LNCAP (cell line): Measurements from ENCODE around the gene SRGAP3.

ENCODE experiments used
- TF ChIP-seq, protein P1 (sequence below): fragments of 450-650 bp; IDR thresholded peaks from 2 replicates; pipeline ENCODE4 v1.5.1; 2017; ENCODE audit warnings: mild to moderate bottlenecking

Gene SRGAP3

DNA sequence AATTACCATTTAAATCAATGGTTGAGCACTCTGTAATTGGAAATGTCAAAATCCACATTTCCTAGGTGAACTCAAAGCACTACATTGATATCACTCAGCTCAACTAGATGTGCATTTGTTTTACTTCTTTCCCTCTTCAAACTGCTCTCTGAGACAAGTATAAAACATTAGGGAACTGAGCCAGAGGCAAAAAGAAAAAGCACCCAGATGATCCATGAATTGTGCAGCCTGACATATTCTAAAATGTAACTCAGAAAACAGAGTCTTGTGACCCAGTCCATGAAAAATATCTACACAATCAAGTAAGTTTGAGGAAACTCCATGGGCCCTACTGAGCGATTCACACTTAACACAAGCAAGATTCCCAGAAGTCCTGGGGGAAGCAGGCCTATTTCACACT lies 9.8 kb downstream of the SRGAP3 start:
- TF ChIP-seq, protein P1, sequence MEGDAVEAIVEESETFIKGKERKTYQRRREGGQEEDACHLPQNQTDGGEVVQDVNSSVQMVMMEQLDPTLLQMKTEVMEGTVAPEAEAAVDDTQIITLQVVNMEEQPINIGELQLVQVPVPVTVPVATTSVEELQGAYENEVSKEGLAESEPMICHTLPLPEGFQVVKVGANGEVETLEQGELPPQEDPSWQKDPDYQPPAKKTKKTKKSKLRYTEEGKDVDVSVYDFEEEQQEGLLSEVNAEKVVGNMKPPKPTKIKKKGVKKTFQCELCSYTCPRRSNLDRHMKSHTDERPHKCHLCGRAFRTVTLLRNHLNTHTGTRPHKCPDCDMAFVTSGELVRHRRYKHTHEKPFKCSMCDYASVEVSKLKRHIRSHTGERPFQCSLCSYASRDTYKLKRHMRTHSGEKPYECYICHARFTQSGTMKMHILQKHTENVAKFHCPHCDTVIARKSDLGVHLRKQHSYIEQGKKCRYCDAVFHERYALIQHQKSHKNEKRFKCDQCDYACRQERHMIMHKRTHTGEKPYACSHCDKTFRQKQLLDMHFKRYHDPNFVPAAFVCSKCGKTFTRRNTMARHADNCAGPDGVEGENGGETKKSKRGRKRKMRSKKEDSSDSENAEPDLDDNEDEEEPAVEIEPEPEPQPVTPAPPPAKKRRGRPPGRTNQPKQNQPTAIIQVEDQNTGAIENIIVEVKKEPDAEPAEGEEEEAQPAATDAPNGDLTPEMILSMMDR, result no peak

DNA sequence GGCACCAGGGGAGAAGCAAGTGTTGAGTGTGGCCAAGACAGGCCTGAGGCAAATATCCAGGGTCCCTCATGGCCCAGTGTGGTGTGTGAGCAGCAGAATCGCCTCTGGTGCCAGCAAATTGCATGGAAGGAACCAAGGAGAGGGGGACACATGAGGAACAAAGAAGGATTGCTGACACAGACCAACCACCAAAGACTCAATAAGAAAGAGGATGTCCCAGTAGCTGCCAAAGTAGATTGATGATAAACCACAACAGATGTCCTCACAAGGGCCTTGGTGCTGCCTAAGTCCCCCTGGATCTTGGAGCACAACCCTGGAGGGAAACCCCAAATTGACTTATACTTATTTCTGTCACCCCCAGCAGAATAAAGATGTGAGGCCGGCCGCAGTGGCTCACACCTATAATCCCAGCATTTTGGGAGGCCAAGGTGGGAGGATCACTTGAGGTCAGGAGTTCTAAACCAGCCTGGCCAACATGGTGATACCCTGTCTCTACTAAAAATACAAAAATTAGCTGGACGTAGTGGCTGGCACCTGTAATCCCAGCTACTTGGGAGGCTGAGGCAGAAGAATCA lies 10.6 kb downstream of the SRGAP3 start:
- TF ChIP-seq, protein P1, result no peak

GRCh38 chr3:9238276-9238675 lies 11.2 kb downstream of the SRGAP3 start:
- TF ChIP-seq, protein P1, result no peak

GRCh38 chr3:9233814-9234600 lies 15.4 kb downstream of the SRGAP3 start:
- TF ChIP-seq, protein P1, result no peak

GRCh38 chr3:9233101-9233500 lies 16.3 kb downstream of the SRGAP3 start:
- TF ChIP-seq, protein P1, result no peak

DNA sequence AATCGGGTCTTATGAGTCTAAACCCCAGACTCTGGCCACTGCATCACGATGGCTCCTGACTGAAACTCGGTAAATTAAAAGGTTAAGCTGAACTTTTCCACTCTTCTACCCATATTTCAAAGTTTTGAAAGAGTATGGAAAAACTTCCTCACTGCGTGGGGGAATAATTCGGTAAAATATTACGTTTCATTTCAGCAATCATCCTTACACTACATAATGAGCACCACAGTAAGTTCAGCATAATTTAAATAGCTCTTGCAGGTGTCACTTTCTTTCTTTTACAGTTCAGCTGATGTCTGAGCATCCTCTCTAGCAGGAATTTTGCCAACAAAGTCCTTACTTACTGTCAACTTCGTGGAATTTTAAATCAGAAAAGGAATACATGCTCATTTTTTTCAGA lies 17.5 kb downstream of the SRGAP3 start:
- TF ChIP-seq, protein P1, result no peak

GRCh38 chr3:9231471-9231870 lies 18.0 kb downstream of the SRGAP3 start:
- TF ChIP-seq, protein P1, result no peak
